GM18873 (cell line): ENCODE measurements around the gene KIF16B.
"Not testable (repeated sequence)": the region's sequence is repeated elsewhere in the genome, so short reads cannot be mapped to it uniquely, and the experiment has no call there.

Experiments
- ATAC-seq: cut with Tn5 transposase; IDR thresholded peaks from one replicate; pipeline ENCODE4 v1.9.1; 2021; ENCODE audit warnings: mild to moderate bottlenecking, moderate library complexity, moderate number of reproducible peaks; ENCODE audit not compliant: unreplicated experiment, low FRiP score

KIF16B gene

GRCh38 chr20:16444057-16444777, 129.0 kb downstream of the KIF16B start:
- no peak for ATAC-seq

- no peak for ATAC-seq
Observed at GRCh38 chr20:16441546-16442164, 131.6 kb downstream of the KIF16B start.

- no peak for ATAC-seq
Observed at GRCh38 chr20:16440686-16441085, 132.6 kb downstream of the KIF16B start.

GRCh38 chr20:16439540-16439939, 133.7 kb downstream of the KIF16B start:
- ATAC-seq: not testable (repeated sequence)

GRCh38 chr20:16438100-16438499, 135.1 kb downstream of the KIF16B start:
- ATAC-seq: no peak

GRCh38 chr20:16437387-16437996, 135.8 kb downstream of the KIF16B start:
- no peak for ATAC-seq

GRCh38 chr20:16434062-16434664, 139.1 kb downstream of the KIF16B start:
- no peak for ATAC-seq

- no peak for ATAC-seq
Observed at GRCh38 chr20:16433293-16433580, 140.0 kb downstream of the KIF16B start.

- no peak for ATAC-seq
Observed at GRCh38 chr20:16432466-16433292, 140.6 kb downstream of the KIF16B start.

- ATAC-seq: no peak
Observed at GRCh38 chr20:16428112-16428511, 145.1 kb downstream of the KIF16B start.

GRCh38 chr20:16427571-16427970, 145.7 kb downstream of the KIF16B start:
- ATAC-seq: no peak

GRCh38 chr20:16424780-16425179, 148.5 kb downstream of the KIF16B start:
- no peak for ATAC-seq

GRCh38 chr20:16423311-16424212, 149.7 kb downstream of the KIF16B start:
- no peak for ATAC-seq

GRCh38 chr20:16419138-16419715, 154.0 kb downstream of the KIF16B start:
- ATAC-seq: no peak

- no peak for ATAC-seq
Observed at GRCh38 chr20:16418616-16419015, 154.6 kb downstream of the KIF16B start.

- no peak for ATAC-seq
Observed at GRCh38 chr20:16417001-16417400, 156.2 kb downstream of the KIF16B start.

- ATAC-seq: no peak
Observed at GRCh38 chr20:16415071-16416053, 157.9 kb downstream of the KIF16B start.

GRCh38 chr20:16412906-16413305, 160.3 kb downstream of the KIF16B start:
- ATAC-seq: no peak
